Measurements from ENCODE around the gene OTOS.

Gene OTOS

GRCh38 chr2:240140511-240140910, at the start of gene OTOS:
OTOS (minus strand) TSS chr2:240140658; CDS start chr2:240140326, 332 bp downstream.
- no peak for DNase-seq (ENCODE audit: extremely low read depth in 1 of 2, low read depth in 1 of 2)

- no peak for DNase-seq (ENCODE audit: extremely low read depth in 1 of 2, low read depth in 1 of 2)
Observed at GRCh38 chr2:240189686-240190085, 49.2 kb upstream of the OTOS start.

GRCh38 chr2:240187989-240188590, 47.6 kb upstream of the OTOS start:
- no peak for DNase-seq (ENCODE audit: extremely low read depth in 1 of 2, low read depth in 1 of 2)

GRCh38 chr2:240186191-240186725, 45.8 kb upstream of the OTOS start:
- no peak for DNase-seq (ENCODE audit: extremely low read depth in 1 of 2, low read depth in 1 of 2)

GRCh38 chr2:240184656-240185055, 44.2 kb upstream of the OTOS start:
- DNase-seq (ENCODE audit: extremely low read depth in 1 of 2, low read depth in 1 of 2), result no peak

- DNase-seq (ENCODE audit: extremely low read depth in 1 of 2, low read depth in 1 of 2), result no peak
Observed at GRCh38 chr2:240183875-240184590, 43.6 kb upstream of the OTOS start.

- no peak for DNase-seq (ENCODE audit: extremely low read depth in 1 of 2, low read depth in 1 of 2)
Observed at GRCh38 chr2:240183006-240183874, 42.8 kb upstream of the OTOS start.

- DNase-seq (ENCODE audit: extremely low read depth in 1 of 2, low read depth in 1 of 2), result no peak
Observed at GRCh38 chr2:240182476-240182875, 42.0 kb upstream of the OTOS start.

GRCh38 chr2:240182001-240182400, 41.5 kb upstream of the OTOS start:
- no peak for DNase-seq (ENCODE audit: extremely low read depth in 1 of 2, low read depth in 1 of 2)

GRCh38 chr2:240179941-240180666, 39.6 kb upstream of the OTOS start:
- DNase-seq (ENCODE audit: extremely low read depth in 1 of 2, low read depth in 1 of 2), result no peak

- DNase-seq (ENCODE audit: extremely low read depth in 1 of 2, low read depth in 1 of 2), result no peak
Observed at GRCh38 chr2:240179186-240179815, 38.8 kb upstream of the OTOS start.

GRCh38 chr2:240178564-240178963, 38.1 kb upstream of the OTOS start:
- no peak for DNase-seq (ENCODE audit: extremely low read depth in 1 of 2, low read depth in 1 of 2)

GRCh38 chr2:240174496-240174895, 34.0 kb upstream of the OTOS start:
- DNase-seq (ENCODE audit: extremely low read depth in 1 of 2, low read depth in 1 of 2), result no peak

- no peak for DNase-seq (ENCODE audit: extremely low read depth in 1 of 2, low read depth in 1 of 2)
Observed at GRCh38 chr2:240172071-240172895, 31.8 kb upstream of the OTOS start.

GRCh38 chr2:240170883-240171282, 30.4 kb upstream of the OTOS start:
- no peak for DNase-seq (ENCODE audit: extremely low read depth in 1 of 2, low read depth in 1 of 2)

- DNase-seq (ENCODE audit: extremely low read depth in 1 of 2, low read depth in 1 of 2), result no peak
Observed at GRCh38 chr2:240170354-240170735, 29.9 kb upstream of the OTOS start.

GRCh38 chr2:240169486-240170353, 29.3 kb upstream of the OTOS start:
- no peak for DNase-seq (ENCODE audit: extremely low read depth in 1 of 2, low read depth in 1 of 2)

GRCh38 chr2:240168546-240169361, 28.3 kb upstream of the OTOS start:
- DNase-seq (ENCODE audit: extremely low read depth in 1 of 2, low read depth in 1 of 2), result no peak

All from activated CD8-positive, alpha-beta memory T cell treated with anti-CD3 and anti-CD28 coated beads for 1 hour (primary cell).